GM21360 (cell line): Measurements from ENCODE around the gene ZFYVE28.
"Not testable (repeated sequence)": the region's sequence is repeated elsewhere in the genome, so short reads cannot be mapped to it uniquely, and the experiment has no call there.

ENCODE experiments used
- ATAC-seq: cut with Tn5 transposase; IDR thresholded peaks from one replicate; pipeline ENCODE4 v1.9.1; 2021; ENCODE audit warnings: mild to moderate bottlenecking, moderate library complexity; ENCODE audit not compliant: unreplicated experiment

The ZFYVE28 gene

DNA sequence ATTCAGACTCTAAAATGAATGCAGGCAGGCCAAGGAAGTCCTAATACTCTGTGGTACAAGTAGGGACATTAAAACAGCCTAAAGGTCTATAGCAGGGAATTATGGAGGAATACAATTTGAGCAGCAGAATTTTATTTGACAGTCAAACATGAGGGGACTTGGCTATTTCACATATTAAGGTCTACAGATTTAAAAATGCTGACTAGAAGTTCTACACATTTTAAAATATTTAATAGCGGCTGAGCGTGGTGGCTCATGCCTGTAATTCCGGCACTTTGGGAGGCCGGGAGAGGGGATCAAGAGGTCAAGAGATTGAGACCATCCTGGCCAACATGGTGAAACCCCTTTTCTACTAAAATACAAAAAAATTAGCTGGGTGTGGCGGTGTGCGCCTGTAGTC, 187.4 kb downstream of the ZFYVE28 start:
- no peak for ATAC-seq

GRCh38 chr4:2226261-2226660, 192.2 kb downstream of the ZFYVE28 start:
- ATAC-seq, result no peak

- no peak for ATAC-seq
Observed at GRCh38 chr4:2222838-2223237, 195.6 kb downstream of the ZFYVE28 start.

- not testable (repeated sequence) for ATAC-seq
Observed at GRCh38 chr4:2221378-2221777, 197.1 kb downstream of the ZFYVE28 start.

DNA sequence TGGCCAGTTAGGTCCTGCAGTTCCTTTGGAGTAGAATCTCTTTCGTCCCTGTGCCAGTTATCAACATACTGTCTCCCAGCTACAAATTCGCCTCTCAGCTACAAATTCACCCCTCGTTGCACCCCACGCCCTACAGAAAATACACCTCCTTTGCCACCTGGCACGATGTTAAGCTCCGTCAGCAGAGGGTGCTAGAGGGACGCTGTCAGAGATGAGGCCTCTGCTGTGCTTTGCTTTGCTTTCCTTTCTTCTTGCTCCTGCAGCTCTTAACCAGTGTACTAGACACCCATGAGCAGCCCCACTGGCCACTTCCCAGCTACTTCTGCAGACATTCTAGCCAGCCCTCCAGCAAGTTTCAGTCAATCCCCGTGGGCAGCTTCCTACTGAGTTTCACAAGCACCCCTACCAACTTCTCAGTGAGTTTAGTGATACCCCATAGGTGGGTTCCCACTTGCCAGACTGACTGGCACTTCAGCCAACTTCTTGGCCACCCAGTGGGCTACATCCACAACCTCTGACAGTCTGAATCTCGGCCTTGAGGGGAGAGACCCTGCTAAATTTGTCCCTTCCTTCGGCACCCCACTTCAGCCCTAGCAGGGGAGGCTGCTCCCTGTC, 198.3 kb downstream of the ZFYVE28 start:
- ATAC-seq, result no peak
